SK-N-SH treated with all-trans-retinoic acid at 6 μM for 48 hours (cell line): ENCODE data around the gene MCIDAS.

Experiments used
- PPARA ChIP-seq: fragments of 250-450 bp; sonication (Bioruptor Pico); IDR thresholded peaks from 2 replicates; pipeline ENCODE4 v1.5.0; 2020; ENCODE audit warnings: mild to moderate bottlenecking, borderline replicate concordance
- RARB ChIP-seq: fragments of 250-450 bp; sonication (Bioruptor Pico); IDR thresholded peaks from 2 replicates; pipeline ENCODE4 v1.8.0; 2021; ENCODE audit warnings: mild to moderate bottlenecking, moderate library complexity
- ZNF8 ChIP-seq: fragments of 450-650 bp; formaldehyde crosslinking; IDR thresholded peaks from 2 replicates; pipeline ENCODE4 v1.5.0; 2020; ENCODE audit warnings: mild to moderate bottlenecking, moderate library complexity

DNA sequence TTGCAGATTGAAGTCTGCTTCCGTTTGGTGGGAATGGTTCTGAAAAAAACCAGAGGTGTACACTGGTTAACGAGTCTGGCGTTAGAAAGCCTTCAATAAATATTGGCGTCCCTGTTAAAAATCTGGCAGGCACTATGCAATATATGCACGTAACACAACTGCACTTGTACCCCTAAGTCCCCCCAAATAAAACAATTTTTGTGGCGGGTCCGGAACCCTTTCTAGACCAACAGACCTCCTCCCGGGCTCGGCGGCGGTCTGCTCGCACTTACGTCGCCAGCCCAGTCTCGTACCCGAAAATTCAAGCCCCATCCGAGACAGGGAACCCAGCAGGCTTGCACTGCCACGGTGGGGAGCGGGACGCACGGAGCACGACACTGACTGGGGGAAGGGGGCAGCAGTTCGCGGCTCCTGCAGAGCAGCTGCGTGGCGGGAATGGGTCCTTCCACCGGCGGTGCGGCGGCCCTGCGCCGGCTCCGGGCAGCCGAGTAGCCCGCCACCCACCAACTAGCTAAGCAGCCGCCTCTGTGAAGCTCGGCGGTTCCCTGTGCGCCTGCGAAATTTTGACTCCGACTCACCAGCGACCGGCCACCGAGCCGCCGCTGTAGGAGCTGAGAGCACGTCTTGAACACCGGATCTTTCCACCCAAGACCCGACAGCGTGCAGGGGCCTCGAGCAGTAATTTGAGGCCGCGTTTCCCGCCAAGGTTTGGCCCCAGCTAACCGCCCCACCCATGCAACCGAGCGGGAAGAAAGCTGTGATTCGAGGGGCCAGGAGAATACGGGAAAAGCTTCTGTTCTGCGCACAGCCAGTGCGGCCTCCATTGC is 3.9 kb downstream of the MCIDAS start:
- no peak for TF ChIP-seq RARB (CRISPR knock-in tag)
- no peak for TF ChIP-seq ZNF8
- no peak for TF ChIP-seq PPARA
